Spinal cord (tissue), 10 donors: Measurements from ENCODE around the gene PLD1. TPM values are rescaled to one million over a fixed set of nuclear protein-coding genes. Genes with fewer than 3 reads are reported as not detected.

Experiments used
- DNase-seq, 6 donors: peaks; one replicate each; pipeline versions ENCODE4 v3.0.0 to v3.0.0-alpha.2; 2013 to 2015; ENCODE audit warnings: low spot score in 6 of 6, low read depth in 4 of 6
- H3K27ac ChIP-seq: one replicate; pipeline ENCODE4 v1.5.1; 2013; ENCODE audit warnings: low read depth, low read length, control low read depth
- H3K27me3 ChIP-seq: one replicate; pipeline ENCODE4 v1.6.1; 2013; ENCODE audit warnings: low read length; ENCODE audit not compliant: control insufficient read depth, insufficient read depth
- H3K36me3 ChIP-seq: one replicate; pipeline ENCODE4 v1.6.1; 2013; ENCODE audit warnings: low read length; ENCODE audit not compliant: control insufficient read depth, insufficient read depth
- H3K4me1 ChIP-seq: one replicate; pipeline ENCODE4 v1.6.1; 2013; ENCODE audit warnings: low read length; ENCODE audit not compliant: control insufficient read depth, insufficient read depth
- H3K4me3 ChIP-seq: one replicate; pipeline ENCODE4 v1.5.1; 2013; ENCODE audit warnings: low read depth, low read length, control low read depth
- H3K9me3 ChIP-seq: one replicate; pipeline ENCODE4 v1.6.1; 2013; ENCODE audit warnings: low read length; ENCODE audit not compliant: control insufficient read depth, insufficient read depth
- WGBS: methylation state at CpG from one replicate; pipeline ENCODE4 v1.1.5; 2013; ENCODE audit warnings: missing lambda C conversion rate; ENCODE audit not compliant: insufficient coverage; 5-methylcytosine and 5-hydroxymethylcytosine counted together
- polyA plus RNA-seq, 2 donors: library from polyadenylated mRNA; unstranded; fragments of 120-200 nt; gene quantifications; one replicate each; pipeline ENCODE4 v1.2.1, GENCODE V29; 2013; ENCODE audit not compliant: insufficient read length in 2 of 2
- total RNA-seq, 2 donors: library from RNA; depleted of rRNA in 1 of 2; stranded (reverse); fragments of 120-200 nt in 1 of 2; fragments of >200 nt in 1 of 2; gene quantifications; one replicate each; pipeline versions ENCODE4 v1.2.3 to v1.2.4, GENCODE V29; 2013 to 2014
- donor health status: healthy.

The PLD1 gene
- total and polyA plus RNA-seq, 4 donors, result 31.1 to 92.5 (median 51.2) TPM

DNA sequence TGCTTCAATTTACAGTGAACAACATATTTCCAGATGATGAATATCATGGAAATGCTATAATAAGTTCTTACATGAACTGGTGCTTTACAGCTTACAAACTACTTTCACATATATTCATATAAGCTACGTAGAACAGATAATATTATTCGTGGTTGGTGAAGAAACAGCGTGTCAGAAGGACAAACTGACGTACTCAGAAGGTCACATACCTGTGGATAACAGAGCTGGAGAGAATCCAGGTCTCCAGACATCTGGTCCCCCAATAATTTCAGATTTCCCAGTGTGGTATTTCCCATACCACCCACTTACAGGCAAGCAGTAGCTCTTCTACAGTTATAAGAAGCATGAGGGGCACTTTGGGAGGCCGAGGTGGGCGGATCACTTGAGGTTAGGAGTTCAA is 156.6 kb downstream of the PLD1 start:
- no peak overlapping the region for H3K4me3 ChIP-seq
- WGBS, result no CpG with 5 or more reads among the region's 6 CpGs
- no peak overlapping the region for H3K27ac ChIP-seq

DNA sequence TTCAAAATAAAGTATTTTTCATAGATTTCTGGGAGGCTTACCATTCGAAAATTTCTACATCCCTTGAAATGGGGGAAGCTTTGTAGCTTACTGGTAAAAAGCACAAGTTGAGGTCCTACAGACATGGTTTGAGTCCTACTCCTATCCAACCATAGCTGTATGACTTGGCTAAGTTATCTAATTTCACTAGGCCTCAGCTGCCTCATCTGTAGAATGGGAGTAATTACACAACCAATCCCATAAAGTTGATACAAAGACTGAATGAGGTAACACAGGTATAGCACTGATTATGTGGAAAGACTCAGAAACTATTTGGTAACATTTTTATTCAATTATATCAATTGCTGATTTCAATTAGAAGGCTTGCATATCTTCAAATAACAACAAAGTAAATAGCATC is 157.4 kb downstream of the PLD1 start:
- no CpG with 5 or more reads among the region's 1 CpG for WGBS
- H3K9me3 ChIP-seq, result no peaks in the 10 kb centered on the region
- H3K27ac ChIP-seq, result no peak overlapping the region
- H3K36me3 ChIP-seq, result no peaks in the 10 kb centered on the region
- no peak overlapping the region for H3K4me3 ChIP-seq
- no peaks in the 10 kb centered on the region for H3K27me3 ChIP-seq
- no peak for DNase-seq
- no peaks in the 10 kb centered on the region for H3K4me1 ChIP-seq

More for the DNA sequence above, 156.6 kb downstream of the PLD1 start:
- DNase-seq, result no peak
- Histone ChIP-seq H3K36me3 (no peaks in the 10 kb centered on the region), H3K9me3 (no peaks in the 10 kb centered on the region), H3K4me1 (no peaks in the 10 kb centered on the region), H3K27me3 (no peaks in the 10 kb centered on the region)

DNA sequence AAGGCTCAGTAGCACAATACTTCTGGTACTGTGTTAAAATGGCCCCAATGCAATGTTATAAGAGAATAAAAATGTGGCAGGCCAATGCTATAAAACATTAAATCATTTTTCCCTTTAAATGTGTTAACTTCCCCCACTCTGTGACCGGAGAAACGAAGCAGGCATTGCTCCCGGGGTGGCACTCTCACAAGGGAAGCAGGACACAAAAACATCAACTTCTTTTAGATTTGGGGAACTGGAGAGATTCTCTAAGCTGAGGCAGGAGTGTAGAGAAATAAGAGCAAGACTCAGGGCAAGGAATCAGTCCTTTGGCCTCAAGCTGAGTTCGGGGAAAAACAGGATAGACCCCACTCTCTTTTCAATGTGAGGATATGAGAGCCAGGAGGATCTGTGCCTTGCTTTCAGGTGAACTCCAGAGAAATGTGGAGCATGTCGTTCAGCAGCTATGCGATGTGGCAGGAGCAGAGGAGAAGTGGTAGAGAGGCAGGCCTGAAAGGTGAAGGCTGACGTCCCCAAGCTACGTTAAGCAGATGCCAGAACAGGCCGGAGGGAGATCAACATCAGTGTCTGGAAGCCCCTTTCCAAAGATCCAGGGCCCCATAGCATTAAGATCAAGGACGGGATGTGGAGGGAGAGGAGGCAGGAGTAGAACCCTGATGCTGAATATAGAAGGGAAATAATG is 160.2 kb downstream of the PLD1 start:
- no peak for DNase-seq
- Histone ChIP-seq H3K36me3 (no peaks in the 10 kb centered on the region), H3K9me3 (no peaks in the 10 kb centered on the region), H3K4me3 (no peak overlapping the region), H3K27ac (no peak overlapping the region), H3K27me3 (no peaks in the 10 kb centered on the region), H3K4me1 (no peaks in the 10 kb centered on the region)
- 84% methylated on average over 5 of the region's 10 CpGs for WGBS

DNA sequence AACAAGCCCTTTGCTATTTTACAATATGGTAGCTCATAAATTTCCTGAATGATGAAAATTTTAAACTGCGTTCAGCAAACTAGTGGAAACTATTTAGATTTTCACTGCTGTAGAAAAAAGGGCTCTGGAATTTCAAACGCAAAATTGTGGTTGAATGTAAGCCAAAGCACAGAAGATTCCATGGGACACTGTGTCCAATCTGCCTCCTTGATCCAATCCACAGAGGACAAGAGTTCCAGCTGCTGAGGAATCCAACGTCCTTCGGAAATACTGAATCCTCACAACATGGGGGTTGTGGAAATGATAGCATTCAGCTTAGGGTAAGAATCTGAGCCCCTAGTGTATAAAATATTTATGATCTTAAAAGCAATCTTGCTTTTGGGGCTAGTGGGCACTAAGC is 161.0 kb downstream of the PLD1 start:
- no peak overlapping the region for H3K27ac ChIP-seq

DNA sequence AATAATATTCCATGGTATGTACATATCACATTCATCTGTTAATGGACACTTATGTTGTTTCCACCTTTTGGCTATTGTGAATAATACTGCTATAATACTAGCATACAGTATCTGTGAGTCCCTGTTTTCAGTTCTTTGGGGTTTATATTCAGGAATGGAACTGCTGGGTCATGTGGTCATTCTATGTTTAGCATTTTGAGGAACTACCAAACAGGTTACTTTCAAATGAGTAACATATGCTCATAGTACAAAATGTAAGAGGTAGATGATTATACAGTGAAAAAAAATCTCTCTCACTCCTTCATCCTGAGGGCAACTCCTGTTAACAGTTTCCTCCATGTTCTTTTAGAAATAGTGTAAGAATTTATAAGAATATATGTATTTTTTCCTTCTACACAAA is 162.2 kb downstream of the PLD1 start:
- Histone ChIP-seq H3K9me3 (no peaks in the 10 kb centered on the region), H3K36me3 (no peaks in the 10 kb centered on the region), H3K27me3 (no peaks in the 10 kb centered on the region), H3K4me3 (no peak overlapping the region), H3K27ac (no peak overlapping the region), H3K4me1 (no peaks in the 10 kb centered on the region)
- no peak for DNase-seq

More for the DNA sequence above, 161.0 kb downstream of the PLD1 start:
- 80% methylated on average over 2 of the region's 4 CpGs for WGBS
- DNase-seq, result no peak
- no peak overlapping the region for H3K4me3 ChIP-seq
- H3K27me3 ChIP-seq, result no peaks in the 10 kb centered on the region
- no peaks in the 10 kb centered on the region for H3K4me1 ChIP-seq
- no peaks in the 10 kb centered on the region for H3K36me3 ChIP-seq
- no peaks in the 10 kb centered on the region for H3K9me3 ChIP-seq

DNA sequence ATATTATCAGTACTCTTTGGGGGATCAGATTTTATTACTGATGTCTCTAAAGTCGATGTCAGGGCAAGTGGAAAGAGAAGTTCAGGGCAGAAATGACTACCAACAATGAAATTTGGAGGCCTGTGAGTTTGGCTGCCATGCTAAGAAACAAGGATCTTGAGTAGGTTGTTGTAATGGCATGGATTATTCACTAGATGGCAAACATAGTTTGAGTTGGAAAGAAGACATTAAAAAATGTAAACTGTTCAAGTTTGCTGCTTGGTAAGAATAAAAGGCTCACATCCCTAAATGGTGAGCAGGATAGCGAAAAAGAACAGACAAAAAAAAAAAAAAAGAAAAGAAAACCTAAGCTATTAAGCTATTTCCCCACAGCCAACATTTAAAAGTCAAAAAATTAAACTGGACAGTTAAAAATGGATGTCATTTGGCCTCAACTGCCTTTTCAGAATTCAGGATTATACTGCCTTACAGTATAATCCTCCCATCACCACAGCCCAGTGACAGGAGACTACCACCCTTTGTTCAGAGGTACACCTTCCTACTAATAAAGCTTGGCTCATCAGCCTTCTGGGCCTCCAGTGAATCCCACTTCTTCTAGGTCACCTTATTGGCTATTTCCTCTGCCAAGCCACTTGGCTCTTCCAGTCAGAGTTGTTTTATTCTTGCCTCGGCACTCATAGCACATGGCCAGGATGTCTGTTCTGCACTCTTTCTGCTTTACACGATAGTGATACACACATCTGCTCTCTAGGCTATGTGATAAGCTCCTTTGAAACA is 163.7 kb downstream of the PLD1 start:
- H3K4me1 ChIP-seq, result no peaks in the 10 kb centered on the region
- H3K9me3 ChIP-seq, result no peaks in the 10 kb centered on the region
- WGBS, result 55% methylated on average over 2 of the region's 4 CpGs
- DNase-seq, result peak; percentile 33 to 90 (median 55)
- no peak overlapping the region for H3K27ac ChIP-seq
- H3K4me3 ChIP-seq, result no peak overlapping the region
- H3K36me3 ChIP-seq, result no peaks in the 10 kb centered on the region
- no peaks in the 10 kb centered on the region for H3K27me3 ChIP-seq

DNA sequence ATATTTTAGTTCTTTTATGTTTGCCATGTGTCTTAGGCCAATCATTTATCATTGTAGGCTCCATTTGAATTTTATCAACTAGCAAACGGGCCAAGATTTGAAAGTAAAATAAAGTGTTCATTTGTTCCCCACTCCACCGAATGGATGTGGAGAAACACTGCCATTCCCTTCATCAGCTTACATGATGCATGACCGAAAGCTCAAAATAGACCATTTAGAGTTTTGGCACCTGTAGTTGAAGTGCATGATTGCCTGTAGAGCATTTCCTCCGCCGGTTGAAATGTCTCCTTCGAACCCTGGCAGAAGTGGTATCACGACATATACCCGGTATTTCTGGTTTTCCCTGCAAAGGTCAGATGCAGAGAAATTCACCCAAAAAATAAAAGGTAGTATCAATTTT is 165.6 kb downstream of the PLD1 start:
- no peak for DNase-seq
- Histone ChIP-seq H3K27me3 (no peaks in the 10 kb centered on the region), H3K4me3 (no peak overlapping the region), H3K27ac (no peak overlapping the region), H3K4me1 (no peaks in the 10 kb centered on the region), H3K36me3 (no peaks in the 10 kb centered on the region), H3K9me3 (no peaks in the 10 kb centered on the region)
- 100% methylated on average over 6 of the region's 8 CpGs for WGBS

DNA sequence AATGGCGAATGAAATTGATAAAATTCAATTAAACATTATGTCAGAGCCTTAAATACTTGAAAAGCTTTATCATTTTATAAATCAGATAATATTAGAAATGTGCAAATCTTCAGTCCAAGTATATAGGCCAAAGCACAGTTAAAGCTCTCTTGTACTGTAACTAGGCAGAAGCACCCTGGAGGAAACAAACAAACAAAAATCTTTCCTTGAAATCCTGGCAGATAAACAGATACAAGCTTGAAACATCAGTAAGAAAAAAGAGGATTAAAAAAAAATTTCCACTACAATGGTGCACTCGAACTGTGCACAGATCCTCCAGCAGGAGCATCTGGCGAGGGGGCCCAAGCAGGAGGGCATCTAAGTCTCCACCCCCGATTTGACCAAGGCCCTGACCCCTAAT is 166.6 kb downstream of the PLD1 start:
- no peaks in the 10 kb centered on the region for H3K36me3 ChIP-seq
- no peak overlapping the region for H3K4me3 ChIP-seq
- DNase-seq, result no peak
- whole genome bisulfite sequencing, result no CpG with 5 or more reads among the region's 4 CpGs
- no peaks in the 10 kb centered on the region for H3K4me1 ChIP-seq
- no peaks in the 10 kb centered on the region for H3K27me3 ChIP-seq
- H3K27ac ChIP-seq, result no peak overlapping the region
- H3K9me3 ChIP-seq, result no peaks in the 10 kb centered on the region

DNA sequence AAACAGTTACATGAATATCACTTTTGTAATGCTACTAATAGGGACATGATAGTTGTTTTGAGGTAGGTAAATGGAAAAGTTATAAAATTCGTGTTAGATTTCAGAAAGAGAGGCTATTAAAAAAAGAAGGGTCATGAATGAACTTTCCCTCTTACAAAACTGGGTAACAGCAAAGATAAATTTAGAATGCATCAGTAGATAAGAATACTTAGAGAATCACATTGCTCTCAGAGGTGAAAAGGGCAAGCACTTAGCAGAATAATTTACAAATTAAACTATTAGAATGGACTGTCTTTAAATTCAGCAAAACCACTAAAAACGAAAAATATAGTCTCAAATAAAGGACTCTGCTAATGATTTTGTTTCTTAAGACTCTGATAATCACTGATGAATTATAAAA is 167.2 kb downstream of the PLD1 start:
- no peaks in the 10 kb centered on the region for H3K4me1 ChIP-seq
- no peaks in the 10 kb centered on the region for H3K27me3 ChIP-seq
- no peaks in the 10 kb centered on the region for H3K36me3 ChIP-seq
- WGBS, result no CpG with 5 or more reads among the region's 2 CpGs
- no peak overlapping the region for H3K4me3 ChIP-seq
- no peak for DNase-seq
- H3K9me3 ChIP-seq, result no peaks in the 10 kb centered on the region
- H3K27ac ChIP-seq, result no peak overlapping the region
